HG02970 (cell line): ENCODE results near the gene PAQR9.

ENCODE experiments used
- ATAC-seq: cut with Tn5 transposase; IDR thresholded peaks from one replicate; pipeline ENCODE4 v1.9.1; 2021; ENCODE audit warnings: mild to moderate bottlenecking, moderate library complexity, moderate number of reproducible peaks; ENCODE audit not compliant: unreplicated experiment, low FRiP score

The PAQR9 gene

GRCh38 chr3:142983318-142983717 lies 19.8 kb upstream of the PAQR9 start:
- ATAC-seq: no peak

GRCh38 chr3:142982038-142982773 lies 18.7 kb upstream of the PAQR9 start:
- no peak for ATAC-seq

GRCh38 chr3:142981108-142981507 lies 17.6 kb upstream of the PAQR9 start:
- ATAC-seq: no peak

GRCh38 chr3:142977399-142977728 lies 13.9 kb upstream of the PAQR9 start:
- no peak for ATAC-seq

- no peak for ATAC-seq
These were observed 13.3 kb upstream of the PAQR9 start for GRCh38 chr3:142976621-142977398.

GRCh38 chr3:142975316-142975995 lies 12.0 kb upstream of the PAQR9 start:
- ATAC-seq: no peak

- no peak for ATAC-seq
These were observed 9.9 kb upstream of the PAQR9 start for GRCh38 chr3:142973217-142974009.

- ATAC-seq: no peak
These were observed 8.7 kb upstream of the PAQR9 start for GRCh38 chr3:142972092-142972753.

GRCh38 chr3:142971431-142971830 lies 8.0 kb upstream of the PAQR9 start:
- ATAC-seq: no peak

GRCh38 chr3:142968319-142969025 lies 5.0 kb upstream of the PAQR9 start:
- ATAC-seq: no peak

GRCh38 chr3:142966808-142967207 lies 3.3 kb upstream of the PAQR9 start:
- no peak for ATAC-seq

GRCh38 chr3:142965581-142965980 lies 2.1 kb upstream of the PAQR9 start:
- ATAC-seq: no peak

GRCh38 chr3:142963234-142963515 lies 299 bp downstream of the PAQR9 start:
- no peak for ATAC-seq

- ATAC-seq: no peak
These were observed 797 bp downstream of the PAQR9 start for GRCh38 chr3:142962520-142963233.

GRCh38 chr3:142962175-142962519 lies 1.3 kb downstream of the PAQR9 start:
- no peak for ATAC-seq

- ATAC-seq: no peak
These were observed 1.9 kb downstream of the PAQR9 start for GRCh38 chr3:142961539-142961938.

GRCh38 chr3:142960322-142960850 lies 3.1 kb downstream of the PAQR9 start:
- no peak for ATAC-seq

GRCh38 chr3:142958707-142959106 lies 4.8 kb downstream of the PAQR9 start:
- ATAC-seq: no peak

GRCh38 chr3:142953443-142953842 lies 10.0 kb downstream of the PAQR9 start:
- no peak for ATAC-seq
